ENCODE measurements around the gene DCAF11. TPM values are rescaled to one million over a fixed set of nuclear protein-coding genes. Genes with fewer than 3 reads are reported as not detected.
A peak's percentile ranks its signal among the peaks of the same experiment; 100 is the strongest.

The DCAF11 gene
- total RNA-seq, 1 donor from 2014 or later, result 54.1 TPM

GRCh38 chr14:24074625-24075484, 39.7 kb upstream of the DCAF11 start:
- Mint-ChIP-seq H3K4me3 (ENCODE audit: unreplicated experiment) (no peak overlapping the region), H3K27me3 (ENCODE audit: unreplicated experiment) (peaks cover 27% of the 10 kb centered on the region), H3K27ac (ENCODE audit: unreplicated experiment) (no peak overlapping the region), H3K9me3 (ENCODE audit: unreplicated experiment) (peaks cover 18% of the 10 kb centered on the region), H3K4me1 (ENCODE audit: low read depth, unreplicated experiment) (peaks cover 41% of the 10 kb centered on the region), H3K36me3 (ENCODE audit: unreplicated experiment) (no peaks in the 10 kb centered on the region)
- no peak for DNase-seq
- TF ChIP-seq CTCF (IDR thresholded peaks at IDR 0.05; ENCODE audit: partially characterized antibody, unreplicated experiment), result no peak

- no peak overlapping the region for H3K27ac Mint-ChIP-seq (ENCODE audit: unreplicated experiment)
- no peaks in the 10 kb centered on the region for H3K36me3 Mint-ChIP-seq (ENCODE audit: unreplicated experiment)
- H3K4me1 Mint-ChIP-seq (ENCODE audit: low read depth, unreplicated experiment), result peaks cover 41% of the 10 kb centered on the region
- peaks cover 24% of the 10 kb centered on the region for H3K9me3 Mint-ChIP-seq (ENCODE audit: unreplicated experiment)
- no peak for DNase-seq
- TF ChIP-seq CTCF (IDR thresholded peaks at IDR 0.05; ENCODE audit: partially characterized antibody, unreplicated experiment), result no peak
- no peak overlapping the region for H3K4me3 Mint-ChIP-seq (ENCODE audit: unreplicated experiment)
- H3K27me3 Mint-ChIP-seq (ENCODE audit: unreplicated experiment), result peaks cover 30% of the 10 kb centered on the region
Measured at GRCh38 chr14:24075485-24076301, 38.9 kb upstream of the DCAF11 start.

- Mint-ChIP-seq H3K4me3 (ENCODE audit: unreplicated experiment) (no peak overlapping the region), H3K27ac (ENCODE audit: unreplicated experiment) (peak overlapping the region; percentile 99), H3K36me3 (ENCODE audit: unreplicated experiment) (no peaks in the 10 kb centered on the region), H3K9me3 (ENCODE audit: unreplicated experiment) (peaks cover 22% of the 10 kb centered on the region), H3K27me3 (ENCODE audit: unreplicated experiment) (peaks cover 32% of the 10 kb centered on the region), H3K4me1 (ENCODE audit: low read depth, unreplicated experiment) (peaks cover 36% of the 10 kb centered on the region)
- DNase-seq, result no peak
- TF ChIP-seq CTCF (IDR thresholded peaks at IDR 0.05; ENCODE audit: partially characterized antibody, unreplicated experiment), result no peak
Measured at GRCh38 chr14:24076302-24076601, 38.3 kb upstream of the DCAF11 start.

GRCh38 chr14:24077086-24077485, 37.5 kb upstream of the DCAF11 start:
- no peak overlapping the region for H3K4me3 Mint-ChIP-seq (ENCODE audit: unreplicated experiment)
- H3K36me3 Mint-ChIP-seq (ENCODE audit: unreplicated experiment), result no peaks in the 10 kb centered on the region
- H3K9me3 Mint-ChIP-seq (ENCODE audit: unreplicated experiment), result peaks cover 26% of the 10 kb centered on the region
- TF ChIP-seq CTCF (IDR thresholded peaks at IDR 0.05; ENCODE audit: partially characterized antibody, unreplicated experiment), result no peak
- H3K27ac Mint-ChIP-seq (ENCODE audit: unreplicated experiment), result peak overlapping the region; percentile 99
- H3K27me3 Mint-ChIP-seq (ENCODE audit: unreplicated experiment), result peaks cover 35% of the 10 kb centered on the region
- DNase-seq, result no peak
- peaks cover 40% of the 10 kb centered on the region for H3K4me1 Mint-ChIP-seq (ENCODE audit: low read depth, unreplicated experiment)

- Mint-ChIP-seq H3K27me3 (ENCODE audit: unreplicated experiment) (peaks cover 35% of the 10 kb centered on the region), H3K27ac (ENCODE audit: unreplicated experiment) (peak overlapping the region; percentile 99), H3K36me3 (ENCODE audit: unreplicated experiment) (no peaks in the 10 kb centered on the region), H3K9me3 (ENCODE audit: unreplicated experiment) (peaks cover 29% of the 10 kb centered on the region), H3K4me1 (ENCODE audit: low read depth, unreplicated experiment) (peaks cover 49% of the 10 kb centered on the region), H3K4me3 (ENCODE audit: unreplicated experiment) (peak overlapping the region; percentile 79)
- no peak for DNase-seq
- TF ChIP-seq CTCF (IDR thresholded peaks at IDR 0.05; ENCODE audit: partially characterized antibody, unreplicated experiment), result no peak
Measured at GRCh38 chr14:24078146-24078545, 36.4 kb upstream of the DCAF11 start.
